ENCODE results near the gene FPGS. TPM values are rescaled to one million over a fixed set of nuclear protein-coding genes. Genes with fewer than 3 reads are reported as not detected.

The FPGS gene
- polyA plus RNA-seq, 12 donors: 32.7 to 60.9 (median 37.7) TPM; not detected in 1

- DNase-seq: no peak
Measured at GRCh38 chr9:127856094-127856728, 53.5 kb downstream of the FPGS start.

GRCh38 chr9:127856729-127857116 lies 54.0 kb downstream of the FPGS start:
- no peak for DNase-seq

GRCh38 chr9:127857278-127857677 lies 54.6 kb downstream of the FPGS start:
- DNase-seq: no peak

GRCh38 chr9:127858041-127858512 lies 55.4 kb downstream of the FPGS start:
- DNase-seq: no peak

GRCh38 chr9:127860260-127860659 lies 57.6 kb downstream of the FPGS start:
- no peak for DNase-seq

- no peak for DNase-seq
Measured at GRCh38 chr9:127860779-127861178, 58.1 kb downstream of the FPGS start.

- no peak for DNase-seq
Measured at GRCh38 chr9:127862075-127863011, 59.7 kb downstream of the FPGS start.

- DNase-seq: no peak
Measured at GRCh38 chr9:127863191-127863621, 60.5 kb downstream of the FPGS start.

Other genes starting within 250 kb of the FPGS start
- 10 to 100 TPM in 11 of 12 donors, not detected in 1; 11.2 to 27.1 (median 14.7) TPM for gene STXBP1, start 190.6 kb upstream of the FPGS start, polyA plus RNA-seq (ENCODE audit: insufficient read length in 12 of 12)
- gene CFAP157, start 95.9 kb upstream of the FPGS start, polyA plus RNA-seq (ENCODE audit: insufficient read length in 12 of 12): 1 to 10 TPM in 7 of 12 donors, under 1 TPM in 3, not detected in 2; 0.84 to 1.7 (median 1.0) TPM
- 1 to 10 TPM in 10 of 12 donors, not detected in 2; 4.0 to 8.8 (median 5.3) TPM for gene PTRH1, start 87.2 kb upstream of the FPGS start, polyA plus RNA-seq (ENCODE audit: insufficient read length in 12 of 12)
- under 1 TPM in 5 of 12 donors, not detected in 7; 0.03 to 0.17 (median 0.05) TPM for gene TTC16, start 86.8 kb upstream of the FPGS start, polyA plus RNA-seq (ENCODE audit: insufficient read length in 12 of 12)
- gene TOR2A, start 67.6 kb upstream of the FPGS start, polyA plus RNA-seq (ENCODE audit: insufficient read length in 12 of 12): 10 to 100 TPM in 1 of 12 donors, 1 to 10 TPM in 10, not detected in 1; 4.7 to 16.6 (median 7.0) TPM
- gene SH2D3C, start 24.2 kb upstream of the FPGS start, polyA plus RNA-seq (ENCODE audit: insufficient read length in 12 of 12): 10 to 100 TPM in 11 of 12 donors, not detected in 1; 13.5 to 40.7 (median 17.1) TPM
- gene CDK9, start 16.8 kb upstream of the FPGS start, polyA plus RNA-seq (ENCODE audit: insufficient read length in 12 of 12): 10 to 100 TPM in 11 of 12 donors, not detected in 1; 29.1 to 50.2 (median 38.6) TPM
- gene ENG, start 51.8 kb downstream of the FPGS start, polyA plus RNA-seq (ENCODE audit: insufficient read length in 12 of 12): 10 to 100 TPM in 11 of 12 donors, not detected in 1; 42.2 to 65.8 (median 47.4) TPM
- 1,000 to 10,000 TPM in 5 of 12 donors, 100 to 1,000 TPM in 7; 441 to 7,878 (median 918) TPM for gene AK1, start 74.8 kb downstream of the FPGS start, polyA plus RNA-seq (ENCODE audit: insufficient read length in 12 of 12)
- gene ST6GALNAC6, start 96.7 kb downstream of the FPGS start, polyA plus RNA-seq (ENCODE audit: insufficient read length in 12 of 12): 10 to 100 TPM in 11 of 12 donors, not detected in 1; 37.0 to 62.6 (median 51.5) TPM
- gene ST6GALNAC4, start 114.2 kb downstream of the FPGS start, polyA plus RNA-seq (ENCODE audit: insufficient read length in 12 of 12): 10 to 100 TPM in 11 of 12 donors, not detected in 1; 20.8 to 50.5 (median 32.7) TPM
- 1 to 10 TPM in 9 of 12 donors, under 1 TPM in 1, not detected in 2; 0.83 to 4.1 (median 2.4) TPM for gene PIP5KL1, start 127.9 kb downstream of the FPGS start, polyA plus RNA-seq (ENCODE audit: insufficient read length in 12 of 12)
- 10 to 100 TPM in 11 of 12 donors, not detected in 1; 16.0 to 28.7 (median 20.7) TPM for gene DPM2, start 135.0 kb downstream of the FPGS start, polyA plus RNA-seq (ENCODE audit: insufficient read length in 12 of 12)
- gene EEIG1, start 178.1 kb downstream of the FPGS start, polyA plus RNA-seq (ENCODE audit: insufficient read length in 12 of 12): 10 to 100 TPM in 11 of 12 donors, not detected in 1; 12.7 to 37.2 (median 14.9) TPM